GM12892 (cell line): ENCODE measurements around the gene KCNAB1.

Experiments used
- POLR2A ChIP-seq: IDR thresholded peaks from 2 replicates; pipeline ENCODE4 v1.6.1; 2011; ENCODE audit warnings: low read depth, low read length, control low read depth
- POLR2AphosphoS5 ChIP-seq: IDR thresholded peaks from 2 replicates; pipeline ENCODE4 v1.6.1; 2011; ENCODE audit warnings: low read depth, low read length, control low read depth

DNA sequence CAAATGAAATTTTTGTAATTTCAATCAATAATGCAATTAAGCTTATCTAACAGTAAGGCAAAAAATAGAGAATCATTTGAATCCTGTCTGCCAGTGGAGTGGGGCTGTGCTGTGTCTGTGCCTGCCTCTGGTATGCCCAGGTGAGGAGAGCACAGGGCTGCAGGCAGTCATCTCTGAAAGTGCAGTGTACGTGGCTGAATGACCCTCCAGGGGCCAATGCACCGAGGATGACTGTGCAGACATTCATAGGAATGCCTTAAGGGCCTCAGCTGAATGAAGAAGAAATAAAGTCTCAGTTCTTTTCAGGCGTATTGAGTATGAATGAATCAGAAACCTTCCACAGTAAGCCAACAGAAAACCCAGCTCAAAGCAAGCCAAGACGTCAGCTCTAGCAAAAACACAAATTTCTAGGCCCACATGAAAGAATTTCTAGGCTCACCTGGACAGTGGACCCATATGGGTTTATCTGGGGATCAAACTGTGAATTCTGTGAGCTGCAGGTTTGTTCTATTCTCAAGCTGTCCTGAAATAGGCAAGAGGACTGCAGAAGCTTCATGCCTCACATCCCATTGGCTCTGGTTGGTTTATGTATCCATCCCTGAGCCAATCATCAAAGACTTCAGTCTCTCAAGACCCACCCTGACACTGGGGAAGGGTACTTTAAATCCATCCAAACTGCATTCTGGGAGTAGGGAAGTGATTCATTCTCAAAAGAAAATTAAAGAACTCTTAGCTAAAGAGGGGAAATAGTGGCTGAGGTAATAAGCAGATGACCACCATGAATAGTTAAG is 311.2 kb downstream of the KCNAB1 start:
- no peak for TF ChIP-seq POLR2AphosphoS5
- no peak for TF ChIP-seq POLR2A
